HepG2 (cell line): ENCODE results near the gene APOL2. TPM values are rescaled to one million over a fixed set of nuclear protein-coding genes. Genes with fewer than 3 reads are reported as not detected.

ENCODE experiments used
- ARID2 ChIP-seq: sonication (generic); formaldehyde crosslinking; IDR thresholded peaks from 2 replicates; pipeline ENCODE4 v1.8.1; 2022; ENCODE audit warnings: mild to moderate bottlenecking, missing genetic modification reagents, borderline replicate concordance
- ARID4A ChIP-seq: sonication (generic); formaldehyde crosslinking; IDR thresholded peaks from 2 replicates; pipeline ENCODE4 v1.5.0; 2020; ENCODE audit warnings: mild to moderate bottlenecking, missing genetic modification reagents, borderline replicate concordance
- ATF3 ChIP-seq: sonication (generic); formaldehyde crosslinking; IDR thresholded peaks from 2 replicates; pipeline ENCODE4 v1.4.0; 2020; ENCODE audit warnings: missing genetic modification reagents
- FOXA1 ChIP-seq, 2 experiments: fragments of 450-650 bp in 1 of 2; sonication (generic) in 1 of 2; formaldehyde crosslinking in 1 of 2; IDR thresholded peaks; 2 replicates each; pipeline versions ENCODE4 v1.4.0 to v1.6.1; 2016 to 2020; ENCODE audit warnings: missing genetic modification reagents in 1 of 2
- FOXA3 ChIP-seq: IDR thresholded peaks from 2 replicates; pipeline ENCODE4 v1.6.1; 2016; ENCODE audit warnings: missing genetic modification reagents, missing compliant biosample characterization
- FOXK2 ChIP-seq: fragments of 450-650 bp; IDR thresholded peaks from 2 replicates; pipeline ENCODE4 v1.6.1; 2016
- HOXD1 ChIP-seq: sonication (generic); formaldehyde crosslinking; IDR thresholded peaks from 2 replicates; pipeline ENCODE4 v1.5.0; 2020; ENCODE audit warnings: missing genetic modification reagents
- IRF2 ChIP-seq: IDR thresholded peaks from 2 replicates; pipeline ENCODE4 v1.6.1; 2018; ENCODE audit warnings: missing genetic modification reagents, missing compliant biosample characterization
- KDM3A ChIP-seq: IDR thresholded peaks from 2 replicates; pipeline ENCODE4 v1.6.1; 2018; ENCODE audit warnings: low read depth, missing compliant biosample characterization
- RXRA ChIP-seq: sonication (generic); formaldehyde crosslinking; IDR thresholded peaks from 2 replicates; pipeline ENCODE4 v1.5.1; 2020; ENCODE audit warnings: missing genetic modification reagents
- RXRB ChIP-seq: IDR thresholded peaks from 2 replicates; pipeline ENCODE4 v1.6.1; 2016; ENCODE audit warnings: borderline replicate concordance, missing genetic modification reagents, missing compliant biosample characterization
- SPEN ChIP-seq: sonication (generic); formaldehyde crosslinking; IDR thresholded peaks from 2 replicates; pipeline ENCODE4 v1.5.1; 2020; ENCODE audit warnings: low read depth, mild to moderate bottlenecking, missing genetic modification reagents
- ZBTB43 ChIP-seq: sonication (generic); formaldehyde crosslinking; conservative IDR thresholded peaks from 2 replicates; pipeline ENCODE4 v1.4.0; 2020; ENCODE audit warnings: missing genetic modification reagents
- ZNF326 ChIP-seq: sonication (generic); formaldehyde crosslinking; IDR thresholded peaks from 2 replicates; pipeline ENCODE4 v1.4.0; 2020; ENCODE audit warnings: missing genetic modification reagents, borderline replicate concordance
- ZNF382 ChIP-seq: sonication (generic); formaldehyde crosslinking; IDR thresholded peaks from 2 replicates; pipeline ENCODE4 v1.5.0; 2020; ENCODE audit warnings: missing genetic modification reagents, mild to moderate bottlenecking, borderline replicate concordance
- polyA plus RNA-seq, 8 experiments: library from polyadenylated mRNA; depleted of rRNA in 3 of 8; stranded (reverse) in 7 of 8; unstranded in 1 of 8; fragments of >200 nt; fragmentation: Illumina TruSeq in 4 of 8; extraction: Trizol in 4 of 8; gene quantifications; 2 replicates each; pipeline versions ENCODE4 v1.2.1 to v1.2.3, GENCODE V29; 2011 to 2016; ENCODE audit warnings: low read depth in 4 of 8, missing spikeins in 1 of 8, mixed read lengths in 1 of 8; ENCODE audit not compliant: insufficient read depth in 1 of 8
- total RNA-seq, 5 experiments: library from RNA; depleted of rRNA; stranded (reverse); fragments of >200 nt; fragmentation: Illumina TruSeq; extraction: Trizol; gene quantifications; 2 replicates each; pipeline ENCODE4 v1.2.3, GENCODE V29; 2016; ENCODE audit warnings: low read depth in 1 of 5
- TF ChIP-seq, protein P1 (sequence below): sonication (generic); formaldehyde crosslinking; IDR thresholded peaks from 2 replicates; pipeline ENCODE4 v1.4.0; 2020; ENCODE audit warnings: missing genetic modification reagents
- TF ChIP-seq, protein P2 (sequence below): sonication (generic); formaldehyde crosslinking; IDR thresholded peaks from 2 replicates; pipeline ENCODE4 v1.4.0; 2020; ENCODE audit warnings: missing genetic modification reagents

The APOL2 gene
- total and polyA plus RNA-seq, 2 of the 13 experiments (the other 11 are each of a cell fraction or from before 2014, with no cell fraction given) = 28.7 to 51.2 TPM

GRCh38 chr22:36239401-36240171 lies at the start of gene APOL2 (continued):
- TF ChIP-seq ARID4A = peak; percentile 92
- peak; percentile 100 for TF ChIP-seq IRF2 (CRISPR knock-in tag)
- TF ChIP-seq ZNF382 = no peak
- TF ChIP-seq RXRB (CRISPR knock-in tag) = peak; percentile 71
- TF ChIP-seq ATF3 = peak; percentile 48; the same call in 1 of the 2 replicates
- TF ChIP-seq, protein P1, sequence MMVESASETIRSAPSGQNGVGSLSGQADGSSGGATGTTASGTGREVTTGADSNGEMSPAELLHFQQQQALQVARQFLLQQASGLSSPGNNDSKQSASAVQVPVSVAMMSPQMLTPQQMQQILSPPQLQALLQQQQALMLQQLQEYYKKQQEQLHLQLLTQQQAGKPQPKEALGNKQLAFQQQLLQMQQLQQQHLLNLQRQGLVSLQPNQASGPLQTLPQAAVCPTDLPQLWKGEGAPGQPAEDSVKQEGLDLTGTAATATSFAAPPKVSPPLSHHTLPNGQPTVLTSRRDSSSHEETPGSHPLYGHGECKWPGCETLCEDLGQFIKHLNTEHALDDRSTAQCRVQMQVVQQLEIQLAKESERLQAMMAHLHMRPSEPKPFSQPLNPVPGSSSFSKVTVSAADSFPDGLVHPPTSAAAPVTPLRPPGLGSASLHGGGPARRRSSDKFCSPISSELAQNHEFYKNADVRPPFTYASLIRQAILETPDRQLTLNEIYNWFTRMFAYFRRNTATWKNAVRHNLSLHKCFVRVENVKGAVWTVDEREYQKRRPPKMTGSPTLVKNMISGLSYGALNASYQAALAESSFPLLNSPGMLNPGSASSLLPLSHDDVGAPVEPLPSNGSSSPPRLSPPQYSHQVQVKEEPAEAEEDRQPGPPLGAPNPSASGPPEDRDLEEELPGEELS (CRISPR knock-in tag) = peak; percentile 74
- peak; percentile 99 for TF ChIP-seq FOXK2
- peak; percentile 64; the same call in 1 of the 2 replicates for TF ChIP-seq KDM3A (CRISPR knock-in tag)
- TF ChIP-seq FOXA1 (IDR thresholded peaks at IDR 0.05) = no peak
- peak; percentile 93 for TF ChIP-seq FOXA1 (CRISPR knock-in tag; IDR thresholded peaks at IDR 0.05)
- TF ChIP-seq ZBTB43 = no peak
- TF ChIP-seq ARID2 = no peak
- TF ChIP-seq, protein P2, sequence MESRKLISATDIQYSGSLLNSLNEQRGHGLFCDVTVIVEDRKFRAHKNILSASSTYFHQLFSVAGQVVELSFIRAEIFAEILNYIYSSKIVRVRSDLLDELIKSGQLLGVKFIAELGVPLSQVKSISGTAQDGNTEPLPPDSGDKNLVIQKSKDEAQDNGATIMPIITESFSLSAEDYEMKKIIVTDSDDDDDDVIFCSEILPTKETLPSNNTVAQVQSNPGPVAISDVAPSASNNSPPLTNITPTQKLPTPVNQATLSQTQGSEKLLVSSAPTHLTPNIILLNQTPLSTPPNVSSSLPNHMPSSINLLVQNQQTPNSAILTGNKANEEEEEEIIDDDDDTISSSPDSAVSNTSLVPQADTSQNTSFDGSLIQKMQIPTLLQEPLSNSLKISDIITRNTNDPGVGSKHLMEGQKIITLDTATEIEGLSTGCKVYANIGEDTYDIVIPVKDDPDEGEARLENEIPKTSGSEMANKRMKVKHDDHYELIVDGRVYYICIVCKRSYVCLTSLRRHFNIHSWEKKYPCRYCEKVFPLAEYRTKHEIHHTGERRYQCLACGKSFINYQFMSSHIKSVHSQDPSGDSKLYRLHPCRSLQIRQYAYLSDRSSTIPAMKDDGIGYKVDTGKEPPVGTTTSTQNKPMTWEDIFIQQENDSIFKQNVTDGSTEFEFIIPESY = 0 out of 2 replicates have a peak, but pooled peaks have one; percentile 43
- TF ChIP-seq SPEN (CRISPR knock-in tag) = peak; percentile 90
- TF ChIP-seq ZNF326 (CRISPR knock-in tag) = no peak
- TF ChIP-seq FOXA3 (CRISPR knock-in tag) = peak; percentile 89
- TF ChIP-seq HOXD1 (CRISPR knock-in tag) = 0 out of 2 replicates have a peak, but pooled peaks have one; percentile 36
- peak; percentile 51; the same call in 1 of the 2 replicates for TF ChIP-seq RXRA (CRISPR knock-in tag)
